Skin epidermis (tissue), 12 donors: Measurements from ENCODE around the gene TBXAS1.

Experiments
- H3K27ac ChIP-seq, 21 experiments: fragments of 200-600 bp; sonication (generic) in 11 of 21; one replicate each; pipeline ENCODE4 v1.5.0; 2020; ENCODE audit warnings: mild to moderate bottlenecking in 3 of 21, inconsistent platforms in 2 of 21, moderate library complexity in 2 of 21
- H3K4me3 ChIP-seq, 7 experiments: fragments of 200-600 bp; sonication (generic) in 2 of 7; one replicate each; pipeline ENCODE4 v1.5.0; 2020; ENCODE audit warnings: inconsistent platforms in 2 of 7, mild to moderate bottlenecking in 2 of 7, moderate library complexity in 1 of 7

The TBXAS1 gene

DNA sequence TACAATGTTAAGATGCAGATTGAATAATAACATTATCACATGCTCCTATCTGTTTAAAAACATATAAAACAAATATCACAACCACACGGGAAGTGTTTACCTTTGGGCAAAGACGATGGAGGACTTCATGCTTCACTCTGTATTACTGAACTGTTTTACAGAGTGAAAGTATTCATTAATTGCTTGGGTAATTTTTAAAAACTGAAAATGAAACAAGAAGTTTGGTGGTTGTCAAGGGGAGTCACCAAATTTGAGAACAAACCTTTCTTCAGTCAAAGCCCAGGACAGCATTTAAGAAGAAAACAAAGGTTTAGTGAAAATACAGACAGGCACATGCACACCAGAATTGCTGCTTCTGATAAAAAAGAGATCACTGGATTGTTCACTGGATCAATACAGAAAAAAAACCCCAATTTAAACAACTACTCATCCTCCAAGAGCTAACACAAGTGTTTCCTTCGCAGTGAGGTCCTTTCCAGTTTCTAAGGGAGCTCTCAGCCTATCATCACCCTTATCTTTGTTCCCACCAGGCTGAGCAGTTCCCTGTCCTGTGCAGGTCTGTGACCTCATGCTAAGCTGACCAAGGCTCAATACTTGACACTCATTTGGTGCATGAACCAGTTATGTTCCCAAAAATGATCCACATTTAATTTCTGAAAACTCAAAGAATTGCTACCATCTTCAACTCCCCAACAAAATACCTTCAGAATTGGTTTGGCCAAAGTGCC is 224.9 kb downstream of the TBXAS1 start:
- Histone ChIP-seq H3K4me3 (no peak overlapping the region), H3K27ac (peak overlapping the region in 1 of 21 experiments; percentile 51)

DNA sequence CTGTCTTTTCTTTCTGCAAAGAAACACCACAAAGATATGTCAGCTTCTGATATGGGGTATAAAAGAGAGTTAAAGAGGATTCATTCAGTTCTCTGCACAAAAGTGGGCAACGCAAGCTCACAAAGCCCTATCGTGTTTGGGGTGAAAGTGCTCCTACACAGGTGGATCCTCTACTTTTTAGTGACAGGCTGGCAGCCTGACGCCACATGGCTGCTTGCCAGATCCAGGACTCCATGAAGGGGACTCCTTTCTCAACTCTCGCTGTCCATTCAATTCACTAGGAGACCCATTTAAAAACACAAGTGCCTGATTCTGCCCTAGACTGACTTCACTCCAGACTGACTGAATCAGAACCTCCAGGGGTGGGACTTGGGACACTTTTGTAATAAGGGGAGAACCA is 225.7 kb downstream of the TBXAS1 start:
- H3K27ac ChIP-seq, result peak overlapping the region in 2 of 21 experiments; percentile 6 to 51

DNA sequence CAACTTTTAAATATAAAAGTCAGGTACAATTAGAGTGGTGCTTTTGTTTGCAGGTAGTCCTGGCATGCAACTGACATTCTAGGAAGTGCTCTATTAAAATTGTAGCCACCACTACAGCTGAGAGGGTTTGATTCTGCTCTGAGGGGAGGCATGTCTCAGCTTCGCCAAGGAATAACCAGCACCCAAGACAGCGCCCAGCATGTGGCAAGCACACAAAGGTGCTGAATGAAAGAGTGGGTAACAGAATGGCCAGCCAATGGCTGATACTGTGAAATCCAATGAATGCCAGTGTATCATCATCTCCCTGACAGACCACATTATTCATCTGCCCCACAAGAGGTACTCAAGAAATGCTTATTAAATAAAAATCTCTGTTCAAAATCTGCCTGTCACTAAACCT is 226.8 kb downstream of the TBXAS1 start:
- Histone ChIP-seq H3K4me3 (no peak overlapping the region), H3K27ac (no peak overlapping the region)

More for the DNA sequence above, 225.7 kb downstream of the TBXAS1 start:
- H3K4me3 ChIP-seq, result no peak overlapping the region

DNA sequence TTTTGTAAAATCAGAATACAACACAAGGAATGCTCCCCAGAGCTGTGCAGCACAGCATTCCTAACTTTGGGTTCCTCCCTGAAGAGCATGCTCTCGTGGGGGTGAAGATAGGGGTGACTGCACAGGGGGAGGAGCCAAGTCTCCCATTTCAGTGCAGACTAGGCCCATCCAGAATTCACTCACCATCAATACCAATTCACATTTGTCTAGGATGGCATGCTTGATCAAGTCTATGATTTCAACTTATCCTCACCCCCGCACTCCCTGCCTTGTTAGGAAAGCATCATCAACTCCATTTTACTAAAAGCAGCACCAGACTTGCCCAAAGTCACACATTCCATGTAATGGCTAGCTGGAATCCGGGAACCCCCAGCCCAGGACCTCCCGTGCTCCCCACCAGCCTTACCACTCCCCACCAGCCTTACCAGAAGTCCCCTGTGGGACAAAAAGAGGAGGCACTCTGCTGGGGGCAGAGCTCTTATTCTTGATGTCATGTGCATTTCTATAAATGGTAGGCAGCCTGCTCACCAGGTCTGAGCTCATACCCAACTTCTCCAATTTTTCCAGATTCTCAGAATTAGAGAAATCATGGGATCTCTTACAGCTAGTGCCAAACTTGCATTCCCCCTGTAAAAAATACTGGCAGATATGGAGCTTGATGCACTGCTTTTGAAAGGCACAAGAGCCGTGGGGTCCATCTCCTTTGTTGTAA is 227.5 kb downstream of the TBXAS1 start:
- H3K27ac ChIP-seq, result peak overlapping the region in 3 of 21 experiments; percentile 7 to 35 (median 30)
- no peak overlapping the region for H3K4me3 ChIP-seq

- Histone ChIP-seq H3K4me3 (no peak overlapping the region), H3K27ac (peak overlapping the region in 4 of 21 experiments; percentile 7 to 35 (median 30))
Measured at GRCh38 chr7:140057143-140057535, 228.1 kb downstream of the TBXAS1 start.

DNA sequence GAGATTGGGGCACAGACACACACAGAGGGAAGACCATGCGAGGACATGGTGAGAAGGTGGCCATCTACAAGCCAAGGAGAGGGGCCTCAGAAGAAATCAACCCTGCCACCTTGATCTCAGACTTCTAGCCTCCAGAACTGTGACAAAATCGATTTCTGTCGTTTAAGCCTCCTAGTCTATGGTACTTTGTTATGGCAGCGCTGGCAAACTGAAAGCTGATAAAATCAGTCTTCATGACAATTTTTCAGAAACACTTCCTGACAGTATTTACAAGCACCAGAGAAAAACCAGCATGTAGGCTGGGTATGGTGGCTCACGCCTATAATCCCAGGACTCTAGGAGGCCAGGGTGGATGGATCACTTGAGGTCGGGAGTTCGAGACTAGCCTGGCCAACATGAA is 229.5 kb downstream of the TBXAS1 start:
- no peak overlapping the region for H3K4me3 ChIP-seq
- H3K27ac ChIP-seq, result peak overlapping the region in 2 of 21 experiments; percentile 2 to 39

DNA sequence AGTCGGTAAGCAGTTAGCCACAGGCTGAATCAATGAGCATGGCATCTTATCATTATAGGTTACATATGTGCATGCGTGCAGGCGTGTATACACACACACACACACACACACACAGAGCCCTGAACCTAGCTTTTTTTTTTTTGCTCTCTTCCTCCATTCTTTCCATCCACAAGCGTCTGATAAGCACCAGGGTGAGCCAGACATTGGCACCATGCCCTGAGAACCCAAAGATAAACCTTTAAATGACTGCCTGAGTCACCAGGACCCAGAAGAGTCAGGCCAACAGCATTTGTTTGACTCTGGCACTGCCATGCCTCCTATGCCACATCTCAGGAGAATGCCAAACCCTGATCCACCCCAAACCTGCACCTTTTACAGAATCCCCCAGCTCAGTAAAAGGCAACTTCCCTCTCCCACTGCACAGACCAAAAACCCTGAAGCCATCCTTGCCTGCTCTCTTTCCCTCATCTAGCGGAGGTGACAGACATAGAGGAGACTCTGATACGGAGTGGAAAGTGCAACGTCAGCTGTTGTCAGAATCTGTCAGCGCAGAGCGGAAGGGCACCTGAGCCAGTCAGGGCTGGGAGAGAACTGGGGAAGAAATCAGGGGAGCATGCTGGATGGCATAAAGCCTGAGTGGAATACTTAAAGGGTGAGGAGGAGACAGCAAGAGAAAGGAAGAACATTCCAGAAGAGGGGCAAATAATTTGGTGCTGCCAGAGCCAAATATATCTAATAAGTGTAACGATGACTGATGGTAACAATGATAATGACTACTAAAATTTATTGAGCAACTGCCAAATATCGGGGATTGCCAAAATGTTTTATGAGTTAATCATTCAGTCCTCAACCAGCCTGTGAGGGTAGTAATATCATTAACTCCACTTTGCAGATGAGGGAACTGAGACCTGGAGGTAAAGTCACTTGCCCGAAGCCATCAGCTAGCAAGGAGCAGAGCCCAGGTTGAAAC is 230.5 kb downstream of the TBXAS1 start:
- peak overlapping the region in 16 of 21 experiments; percentile 3 to 95 (median 41) for H3K27ac ChIP-seq
- H3K4me3 ChIP-seq, result no peak overlapping the region

- Histone ChIP-seq H3K27ac (peak overlapping the region in 15 of 21 experiments; percentile 3 to 95 (median 39)), H3K4me3 (no peak overlapping the region)
Measured at GRCh38 chr7:140060243-140060630, 231.2 kb downstream of the TBXAS1 start.

DNA sequence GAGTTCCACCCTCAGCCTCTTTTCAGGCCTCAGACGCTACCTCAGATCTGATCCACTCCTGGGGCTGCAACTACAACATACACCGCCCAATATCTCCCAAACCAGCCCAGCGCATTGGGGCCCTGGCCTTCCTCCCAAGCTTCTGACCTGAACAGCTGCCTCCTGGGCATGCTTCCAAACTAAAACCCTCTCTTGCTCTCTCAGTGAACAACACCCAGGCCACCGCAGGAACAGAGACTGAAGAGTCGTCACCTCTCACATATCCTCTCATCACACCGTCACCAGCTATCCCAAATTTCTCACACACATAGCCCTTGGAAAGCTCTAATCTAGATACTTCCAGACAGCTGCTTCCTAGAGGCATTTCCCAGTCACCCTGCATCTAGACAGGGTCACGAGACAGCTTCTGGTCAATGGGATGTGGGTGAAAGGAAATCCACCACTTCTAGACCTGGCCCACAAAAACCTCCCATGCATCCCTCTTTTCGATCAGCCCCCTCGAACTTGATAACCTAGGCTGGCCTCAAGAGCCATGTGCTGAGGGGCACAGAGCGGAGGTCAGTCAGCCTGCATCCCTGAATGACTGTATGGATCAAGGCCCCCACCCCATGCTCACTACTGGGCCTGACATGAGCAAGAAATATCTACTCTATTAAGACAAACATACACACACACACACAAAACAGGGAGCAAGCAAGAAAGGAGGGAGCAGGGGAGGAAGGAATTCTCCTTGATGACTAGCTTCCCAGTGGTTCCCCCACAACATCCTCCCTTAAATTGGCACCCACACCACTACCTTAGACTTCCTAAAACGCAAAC is 231.9 kb downstream of the TBXAS1 start:
- Histone ChIP-seq H3K27ac (peak overlapping the region in 17 of 21 experiments; percentile 43 to 97 (median 94)), H3K4me3 (peak overlapping the region; percentile 45 to 90 (median 73))

- Histone ChIP-seq H3K4me3 (peak overlapping the region; percentile 45 to 90 (median 73)), H3K27ac (peak overlapping the region in 20 of 21 experiments; percentile 79 to 97 (median 94))
Measured at GRCh38 chr7:140061607-140061930, 232.5 kb downstream of the TBXAS1 start.

DNA sequence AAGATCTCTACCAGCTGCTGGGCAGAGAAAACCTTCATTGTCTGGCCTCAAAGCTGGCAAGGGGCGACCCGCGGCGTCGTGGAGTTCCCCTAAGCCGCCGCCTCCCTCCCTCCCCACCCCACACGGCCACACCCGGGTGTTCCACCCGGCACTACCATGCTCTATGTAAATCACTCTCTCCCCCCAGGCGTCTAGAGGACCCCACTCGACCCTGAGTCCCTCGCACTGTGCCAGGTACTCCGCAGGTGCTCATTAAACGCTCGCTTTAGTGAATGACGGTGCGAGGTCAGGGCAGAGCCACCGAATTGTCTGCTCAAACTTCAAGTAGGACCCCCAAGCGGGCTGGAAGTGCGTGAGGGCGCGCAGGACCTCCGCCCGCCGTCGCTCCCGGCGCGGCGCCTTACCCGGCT is 233.1 kb downstream of the TBXAS1 start:
- Histone ChIP-seq H3K27ac (peak overlapping the region; percentile 79 to 97 (median 93)), H3K4me3 (peak overlapping the region; percentile 45 to 90 (median 73))

- H3K4me3 ChIP-seq, result peak within 1 kb of the TSS; percentile 45 to 90 (median 73)
- H3K27ac ChIP-seq, result peak within 1 kb of the TSS; percentile 79 to 97 (median 93)
Measured at GRCh38 chr7:140062528-140063299, 233.7 kb downstream of the TBXAS1 start, which contains the start of gene PARP12. Gene PARP12 (minus strand): TSS chr7:140062951. CDS start chr7:140062847, 104 bp downstream.

DNA sequence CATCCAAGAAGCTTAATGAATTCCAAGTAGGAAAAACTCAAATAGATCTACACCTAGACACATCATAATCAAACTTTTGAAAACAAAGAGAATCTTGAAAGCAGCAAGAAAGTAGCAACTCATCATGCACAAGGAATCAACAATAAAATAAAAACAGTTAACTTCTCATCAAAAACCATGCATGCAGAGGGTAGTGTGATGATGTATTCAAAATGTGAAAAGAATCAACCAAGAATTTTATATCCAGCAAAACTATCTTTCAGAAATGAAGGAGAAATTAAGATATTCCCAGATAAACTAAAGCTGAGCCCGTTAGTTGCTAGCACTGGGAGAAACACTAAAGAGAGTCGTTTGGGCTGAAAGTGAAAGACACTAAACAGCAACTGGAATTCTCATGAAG is 238.0 kb downstream of the TBXAS1 start:
- H3K4me3 ChIP-seq, result no peak overlapping the region
- no peak overlapping the region for H3K27ac ChIP-seq

DNA sequence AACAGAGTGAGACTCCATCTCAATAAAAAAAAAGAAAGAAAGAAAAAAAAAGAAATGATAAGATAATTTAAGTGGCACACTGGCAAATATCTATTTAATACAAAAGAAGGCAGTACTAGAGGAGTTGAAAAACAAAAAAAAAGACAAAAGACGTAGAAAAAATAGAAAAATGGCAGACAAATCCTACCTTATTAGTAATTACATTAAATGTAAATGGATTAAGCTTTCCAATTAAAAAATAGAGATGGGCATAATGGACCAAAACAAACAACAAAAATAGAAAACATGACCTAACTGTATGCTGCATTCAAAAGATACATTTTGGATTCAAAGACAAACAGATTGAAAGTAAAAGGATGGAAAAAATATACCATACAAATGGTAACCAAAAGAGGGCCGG is 239.0 kb downstream of the TBXAS1 start:
- no peak overlapping the region for H3K27ac ChIP-seq
- no peak overlapping the region for H3K4me3 ChIP-seq

GRCh38 chr7:140069298-140069949 is 240.4 kb downstream of the TBXAS1 start:
- H3K27ac ChIP-seq, result no peak overlapping the region
- H3K4me3 ChIP-seq, result no peak overlapping the region
